ENCODE measurements around the gene ARRB2. TPM values are rescaled to one million over a fixed set of nuclear protein-coding genes. Genes with fewer than 3 reads are reported as not detected.

The ARRB2 gene
- total and polyA plus RNA-seq, 12 donors, result 10.8 to 53.5 (median 17.2) TPM

GRCh38 chr17:4766723-4767122, 56.3 kb downstream of the ARRB2 start:
- WGBS, 2 donors, result 69 to 70% methylated on average over 9 of the region's 9 CpGs
- Histone ChIP-seq H3K36me3 (no peaks in the 10 kb centered on the region), H3K27me3 (peaks cover 0 to 4% (median 0%) of the 10 kb centered on the region in 7 donors), H3K27ac (peak overlapping the region in 3 of 10 donors; percentile 52 to 89 (median 58)), H3K9me3 (no peaks in the 10 kb centered on the region), H3K4me3 (no peak overlapping the region), H3K4me1 (peaks cover 0 to 45% (median 0%) of the 10 kb centered on the region in 9 donors)
- TF ChIP-seq CTCF (IDR thresholded peaks at IDR 0.05), result no peak
- intact Hi-C loops (cut with DNase I), result no loop called here
- ATAC-seq, result peak in 6 of 8 donors; percentile 41 to 75 (median 68)
- no peak for DNase-seq

GRCh38 chr17:4768298-4768697, 57.9 kb downstream of the ARRB2 start:
- ATAC-seq, result peak in 1 of 8 donors; percentile 19
- Histone ChIP-seq H3K27ac (peak overlapping the region in 4 of 10 donors; percentile 7 to 89 (median 19)), H3K4me3 (no peak overlapping the region), H3K27me3 (peaks cover 0 to 19% (median 3%) of the 10 kb centered on the region in 7 donors), H3K9me3 (no peaks in the 10 kb centered on the region), H3K36me3 (no peaks in the 10 kb centered on the region), H3K4me1 (peaks cover 0 to 45% (median 0%) of the 10 kb centered on the region in 9 donors)
- DNase-seq, result no peak
- TF ChIP-seq CTCF (IDR thresholded peaks at IDR 0.05), result no peak
- intact Hi-C loops (cut with DNase I), result no loop called here
- 81 to 85% methylated on average over 6 of the region's 6 CpGs for WGBS, 2 donors

- peak overlapping the region in 1 of 10 donors; percentile 8 for H3K27ac ChIP-seq
- DNase-seq (no peak), ATAC-seq (no peak)
- intact Hi-C loops (cut with DNase I), result no loop called here
- peaks cover 0 to 36% (median 0%) of the 10 kb centered on the region in 9 donors for H3K4me1 ChIP-seq
- H3K36me3 ChIP-seq, result no peaks in the 10 kb centered on the region
- H3K4me3 ChIP-seq, result no peak overlapping the region
- H3K9me3 ChIP-seq, result no peaks in the 10 kb centered on the region
- WGBS, 2 donors, result 86 to 96% methylated on average over 2 of the region's 2 CpGs
- TF ChIP-seq CTCF (IDR thresholded peaks at IDR 0.05), result no peak
- peaks cover 0 to 22% (median 6%) of the 10 kb centered on the region in 7 donors for H3K27me3 ChIP-seq
Measured at GRCh38 chr17:4769628-4770027, 59.2 kb downstream of the ARRB2 start.

Other genes starting within 250 kb of the ARRB2 start
- gene SPNS2, start 211.8 kb upstream of the ARRB2 start, total RNA-seq, result 10 to 100 TPM in 4 of 10 donors, 1 to 10 TPM in 6; 4.5 to 19.9 (median 8.9) TPM
- 10 to 100 TPM; 22.0 to 27.7 TPM for gene SPNS2, start 211.8 kb upstream of the ARRB2 start, polyA plus RNA-seq
- 10 to 100 TPM; 18.7 to 30.3 (median 21.7) TPM for gene MYBBP1A, start 155.2 kb upstream of the ARRB2 start, total RNA-seq
- gene MYBBP1A, start 155.2 kb upstream of the ARRB2 start, polyA plus RNA-seq, result 10 to 100 TPM; 25.4 to 25.7 TPM
- under 1 TPM in 4 of 10 donors, not detected in 6; 0.08 to 0.19 (median 0.12) TPM for gene GGT6, start 150.1 kb upstream of the ARRB2 start, total RNA-seq
- gene GGT6, start 150.1 kb upstream of the ARRB2 start, polyA plus RNA-seq, result under 1 TPM; 0.03 to 0.15 TPM
- gene SMTNL2, start 126.1 kb upstream of the ARRB2 start, total RNA-seq, result 10 to 100 TPM in 9 of 10 donors, 1 to 10 TPM in 1; 7.8 to 84.1 (median 23.4) TPM
- 10 to 100 TPM in 1 of 2 donors, 1 to 10 TPM in 1; 2.7 to 11.8 TPM for gene SMTNL2, start 126.1 kb upstream of the ARRB2 start, polyA plus RNA-seq
- gene ALOX15, start 69.0 kb upstream of the ARRB2 start, total RNA-seq, result 1 to 10 TPM in 1 of 10 donors, under 1 TPM in 6, not detected in 3; 0.11 to 1.3 (median 0.16) TPM
- not detected for gene ALOX15, start 69.0 kb upstream of the ARRB2 start, polyA plus RNA-seq
- 10 to 100 TPM; 28.6 to 41.9 (median 35.2) TPM for gene PELP1, start 6.5 kb upstream of the ARRB2 start, total RNA-seq
- gene PELP1, start 6.5 kb upstream of the ARRB2 start, polyA plus RNA-seq, result 10 to 100 TPM; 14.4 to 29.3 TPM
- gene MED11, start 20.8 kb downstream of the ARRB2 start, total RNA-seq, result 10 to 100 TPM; 11.9 to 21.7 (median 17.5) TPM
- 10 to 100 TPM; 23.9 to 57.1 TPM for gene MED11, start 20.8 kb downstream of the ARRB2 start, polyA plus RNA-seq
- gene ZMYND15, start 29.2 kb downstream of the ARRB2 start, total RNA-seq, result 1 to 10 TPM in 1 of 10 donors, under 1 TPM in 8, not detected in 1; 0.15 to 2.1 (median 0.38) TPM
- gene ZMYND15, start 29.2 kb downstream of the ARRB2 start, polyA plus RNA-seq, result under 1 TPM; 0.20 to 0.22 TPM
- gene CXCL16, start 29.3 kb downstream of the ARRB2 start, total RNA-seq, result 10 to 100 TPM in 1 of 10 donors, 1 to 10 TPM in 9; 2.8 to 29.6 (median 4.2) TPM
- gene CXCL16, start 29.3 kb downstream of the ARRB2 start, polyA plus RNA-seq, result 1 to 10 TPM; 1.5 to 3.3 TPM
- gene TM4SF5, start 61.3 kb downstream of the ARRB2 start, total RNA-seq, result not detected
- gene TM4SF5, start 61.3 kb downstream of the ARRB2 start, polyA plus RNA-seq, result not detected
- 1 to 10 TPM in 1 of 10 donors, under 1 TPM in 7, not detected in 2; 0.38 to 2.1 (median 0.59) TPM for gene VMO1, start 75.7 kb downstream of the ARRB2 start, total RNA-seq
- 1 to 10 TPM; 1.2 to 1.8 TPM for gene VMO1, start 75.7 kb downstream of the ARRB2 start, polyA plus RNA-seq
- under 1 TPM in 1 of 10 donors, not detected in 9; 0.25 TPM for gene GLTPD2, start 78.3 kb downstream of the ARRB2 start, total RNA-seq
- not detected for gene GLTPD2, start 78.3 kb downstream of the ARRB2 start, polyA plus RNA-seq
- gene PSMB6, start 85.5 kb downstream of the ARRB2 start, total RNA-seq, result 100 to 1,000 TPM; 160 to 221 (median 176) TPM
- 100 to 1,000 TPM; 151 to 386 TPM for gene PSMB6, start 85.5 kb downstream of the ARRB2 start, polyA plus RNA-seq
- gene PLD2, start 96.5 kb downstream of the ARRB2 start, total RNA-seq, result 10 to 100 TPM in 6 of 10 donors, 1 to 10 TPM in 4; 6.4 to 18.6 (median 10.4) TPM
- 10 to 100 TPM in 1 of 2 donors, 1 to 10 TPM in 1; 5.6 to 20.7 TPM for gene PLD2, start 96.5 kb downstream of the ARRB2 start, polyA plus RNA-seq
- gene MINK1, start 122.7 kb downstream of the ARRB2 start, total RNA-seq, result 10 to 100 TPM; 26.4 to 54.1 (median 33.5) TPM
- gene MINK1, start 122.7 kb downstream of the ARRB2 start, polyA plus RNA-seq, result 10 to 100 TPM; 17.3 to 52.3 TPM
- gene C17orf107, start 188.9 kb downstream of the ARRB2 start, total RNA-seq, result under 1 TPM in 9 of 10 donors, not detected in 1; 0.28 to 0.86 (median 0.39) TPM
- under 1 TPM; 0.44 to 0.57 TPM for gene C17orf107, start 188.9 kb downstream of the ARRB2 start, polyA plus RNA-seq
- gene CHRNE, start 192.5 kb downstream of the ARRB2 start, total RNA-seq, result 1 to 10 TPM in 3 of 10 donors, under 1 TPM in 7; 0.19 to 1.6 (median 0.53) TPM
- gene CHRNE, start 192.5 kb downstream of the ARRB2 start, polyA plus RNA-seq, result under 1 TPM; 0.44 to 0.71 TPM
- under 1 TPM in 5 of 10 donors, not detected in 5; 0.15 to 0.53 (median 0.39) TPM for gene GP1BA, start 221.6 kb downstream of the ARRB2 start, total RNA-seq
- gene GP1BA, start 221.6 kb downstream of the ARRB2 start, polyA plus RNA-seq, result under 1 TPM; 0.04 to 0.15 TPM
- 100 to 1,000 TPM; 181 to 312 (median 242) TPM for gene SLC25A11, start 229.4 kb downstream of the ARRB2 start, total RNA-seq
- 100 to 1,000 TPM; 126 to 127 TPM for gene SLC25A11, start 229.4 kb downstream of the ARRB2 start, polyA plus RNA-seq
- 100 to 1,000 TPM in 1 of 10 donors, 10 to 100 TPM in 9; 65.0 to 104 (median 80.9) TPM for gene RNF167, start 229.6 kb downstream of the ARRB2 start, total RNA-seq
- gene RNF167, start 229.6 kb downstream of the ARRB2 start, polyA plus RNA-seq, result 100 to 1,000 TPM; 132 to 202 TPM
- 100 to 1,000 TPM; 144 to 376 (median 160) TPM for gene PFN1, start 237.9 kb downstream of the ARRB2 start, total RNA-seq
- 100 to 1,000 TPM; 170 to 830 TPM for gene PFN1, start 237.9 kb downstream of the ARRB2 start, polyA plus RNA-seq
- gene ENO3, start 240.5 kb downstream of the ARRB2 start, total RNA-seq, result 1,000 to 10,000 TPM in 2 of 10 donors, 100 to 1,000 TPM in 8; 609 to 1,418 (median 746) TPM
- 1,000 to 10,000 TPM in 1 of 2 donors, 100 to 1,000 TPM in 1; 143 to 1,668 TPM for gene ENO3, start 240.5 kb downstream of the ARRB2 start, polyA plus RNA-seq